GM21381 (cell line): ENCODE results near the gene PROM2.

ENCODE experiments used
- ATAC-seq: cut with Tn5 transposase; IDR thresholded peaks from one replicate; pipeline ENCODE4 v1.9.1; 2021; ENCODE audit warnings: mild to moderate bottlenecking, moderate library complexity; ENCODE audit not compliant: unreplicated experiment

Gene PROM2

DNA sequence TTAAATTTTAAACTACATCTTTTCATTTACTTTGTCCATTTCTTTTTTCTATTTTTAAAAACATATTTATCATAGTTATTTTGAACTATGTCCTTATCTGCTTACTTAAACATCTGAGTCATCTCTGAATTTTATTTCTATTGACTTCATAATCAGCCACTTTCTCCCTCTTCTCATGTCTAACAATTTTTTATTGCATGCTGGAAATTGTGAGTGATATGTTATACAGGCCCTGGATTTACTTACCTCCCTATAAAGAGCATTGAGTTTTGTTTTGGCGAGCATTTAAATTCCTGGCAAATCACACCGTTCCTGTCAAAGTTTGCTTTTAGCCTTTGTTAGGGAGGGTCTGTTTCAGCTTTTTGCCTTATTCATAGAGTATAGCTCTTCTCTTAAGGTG lies 62.2 kb downstream of the PROM2 start:
- no peak for ATAC-seq

DNA sequence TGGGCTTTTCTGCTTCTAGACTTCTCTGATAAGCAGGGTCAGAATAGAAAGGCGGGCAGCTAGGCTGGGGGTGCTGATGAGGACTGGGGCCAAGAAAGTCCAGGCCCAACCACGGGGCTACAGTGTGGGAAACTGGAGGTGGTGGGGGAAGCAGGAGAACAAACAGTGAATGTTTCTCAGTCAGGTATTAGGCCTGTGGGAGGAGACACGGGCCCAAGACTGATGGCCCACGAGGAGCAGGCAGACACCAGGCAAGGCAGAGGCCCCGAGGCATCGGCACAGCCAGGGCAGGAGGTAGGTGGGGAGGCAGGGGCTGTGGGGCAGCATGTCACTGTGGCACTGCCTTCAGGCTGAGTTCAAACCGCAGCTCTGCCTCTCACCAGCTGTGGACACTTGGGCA lies 63.6 kb downstream of the PROM2 start:
- ATAC-seq, result no peak
